Keratinocyte (primary cell): ENCODE measurements around the gene GAST. TPM values are rescaled to one million over a fixed set of nuclear protein-coding genes. Genes with fewer than 3 reads are reported as not detected.
"Not testable (repeated sequence)": the region's sequence is repeated elsewhere in the genome, so short reads cannot be mapped to it uniquely, and the experiment has no call there.

Experiments
- DNase-seq: peaks from one replicate; pipeline ENCODE4 v3.0.0-alpha.2; 2011; ENCODE audit warnings: low read depth, missing footprints, low spot score
- FAIRE-seq: peaks from 2 replicates; lab custom pipeline; 2011; peaks lifted over from hg19 to GRCh38; lab: Jason Lieb, UNC
- H2AFZ ChIP-seq: 2 replicates; pipeline ENCODE4 v1.6.0; 2012; ENCODE audit warnings: low read length, control low read depth, inconsistent platforms; ENCODE audit not compliant: control insufficient read depth
- H3K27ac ChIP-seq: 2 replicates; pipeline ENCODE4 v1.5.1; 2011; ENCODE audit warnings: low read length; ENCODE audit not compliant: control insufficient read depth, insufficient read depth
- H3K27me3 ChIP-seq: 3 replicates; pipeline ENCODE4 v1.6.0; 2011; ENCODE audit warnings: low read length; ENCODE audit not compliant: control insufficient read depth, insufficient read depth; ENCODE audit errors: extremely low read depth
- H3K36me3 ChIP-seq, 2 experiments: 2 replicates in 1 of 2; 3 replicates in 1 of 2; pipeline ENCODE4 v1.5.1; 2011; ENCODE audit warnings: low read length in 2 of 2, mild to moderate bottlenecking in 1 of 2; ENCODE audit not compliant: control insufficient read depth in 2 of 2, insufficient read depth in 2 of 2; ENCODE audit errors: extremely low read depth in 1 of 2
- H3K4me1 ChIP-seq: 3 replicates; pipeline ENCODE4 v1.5.1; 2011; ENCODE audit warnings: low read length; ENCODE audit not compliant: control insufficient read depth, insufficient read depth; ENCODE audit errors: extremely low read depth
- H3K4me2 ChIP-seq: 3 replicates; pipeline ENCODE4 v1.6.0; 2011; ENCODE audit warnings: low read depth, low read length; ENCODE audit not compliant: control insufficient read depth, insufficient read depth; ENCODE audit errors: extremely low read depth
- H3K4me3 ChIP-seq, 3 experiments: fragments of 200-600 bp in 1 of 3; sonication (generic) in 1 of 3; 2 replicates in 2 of 3; 3 replicates in 1 of 3; pipeline ENCODE4 v1.5.1; 2011 to 2016; ENCODE audit warnings: low read length in 3 of 3, mild to moderate bottlenecking in 3 of 3, control low read depth in 2 of 3, inconsistent platforms in 1 of 3, low read depth in 1 of 3, mixed read lengths in 1 of 3, mixed run types in 1 of 3, moderate library complexity in 1 of 3; ENCODE audit not compliant: control insufficient read depth in 2 of 3, insufficient read depth in 2 of 3; ENCODE audit errors: extremely low read depth in 1 of 3
- H3K79me2 ChIP-seq: 2 replicates; pipeline ENCODE4 v1.6.0; 2012; ENCODE audit warnings: low read length; ENCODE audit not compliant: control insufficient read depth, insufficient read depth
- H3K9ac ChIP-seq: 3 replicates; pipeline ENCODE4 v1.6.0; 2011; ENCODE audit warnings: low read length; ENCODE audit not compliant: control insufficient read depth, insufficient read depth; ENCODE audit errors: extremely low read depth
- H3K9me1 ChIP-seq: 3 replicates; pipeline ENCODE4 v1.6.0; 2011; ENCODE audit warnings: low read length; ENCODE audit not compliant: control insufficient read depth, insufficient read depth; ENCODE audit errors: extremely low read depth
- H3K9me3 ChIP-seq: 2 replicates; pipeline ENCODE4 v1.5.1; 2012; ENCODE audit warnings: low read depth, low read length; ENCODE audit not compliant: control insufficient read depth
- H4K20me1 ChIP-seq: 3 replicates; pipeline ENCODE4 v1.6.0; 2011; ENCODE audit warnings: low read length; ENCODE audit not compliant: control insufficient read depth, insufficient read depth; ENCODE audit errors: extremely low read depth
- CTCF ChIP-seq, 3 experiments: IDR thresholded peaks in 1 of 3; conservative IDR thresholded peaks in 1 of 3; optimal IDR thresholded peaks in 1 of 3; 2 replicates in 2 of 3; 3 replicates in 1 of 3; pipeline versions ENCODE3 to v1.5.1; 2011; ENCODE audit warnings: low read length in 3 of 3, mild to moderate bottlenecking in 3 of 3, moderate library complexity in 2 of 3, control low read depth in 1 of 3, inconsistent platforms in 1 of 3; ENCODE audit not compliant: insufficient read depth in 2 of 3; ENCODE audit errors: extremely low read depth in 1 of 3
- EZH2 ChIP-seq: IDR thresholded peaks from one replicate; pipeline ENCODE4 v1.6.1; 2012; ENCODE audit warnings: inconsistent platforms, mild to moderate bottlenecking, low read length, moderate library complexity
- dilution Hi-C: fragments of 300-500 bp; cut with MboI; formaldehyde crosslinking; loops from one replicate; pipeline ENCODE4 v1.7.0; 2020; ENCODE audit warnings: low sequenced_read_pairs; ENCODE audit not compliant: extremely low pct_ligation_motif_present
- polyA plus RNA-seq, 5 experiments: library from polyadenylated mRNA; depleted of rRNA in 3 of 5; stranded (reverse) in 3 of 5; stranded (forward) in 1 of 5; unstranded in 1 of 5; fragments of >200 nt; gene quantifications; 1 replicate in 1 of 5; 2 replicates in 3 of 5; 3 replicates in 1 of 5; pipeline versions ENCODE4 v1.2.1 to v1.2.3, GENCODE V29; 2011 to 2012; ENCODE audit warnings: missing spikeins in 2 of 5, low read depth in 1 of 5, low replicate concordance in 1 of 5

Gene GAST
- polyA plus RNA-seq, 1 donor (not counting 4 experiments of a cell fraction or from before 2014, with no cell fraction given), result 0.87 TPM

DNA sequence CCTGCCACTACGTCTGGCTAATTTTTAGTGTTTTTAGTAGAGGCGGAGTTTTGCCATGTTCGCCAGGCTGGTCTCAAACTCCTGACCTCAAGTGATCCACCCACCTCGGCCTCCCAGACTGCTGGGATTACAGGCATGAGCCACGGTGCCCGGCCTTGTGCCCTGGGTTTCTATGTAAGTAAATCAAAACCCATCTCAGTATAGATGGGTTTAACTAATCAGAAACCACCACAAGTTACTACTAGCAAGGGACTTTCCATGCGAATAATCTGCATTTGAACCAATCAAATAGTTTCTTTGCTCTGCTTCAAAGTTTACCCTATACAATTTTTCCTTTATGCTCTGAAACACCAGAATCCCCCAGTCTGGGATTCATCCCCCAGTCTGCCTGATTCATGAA is 40.0 kb upstream of the GAST start:
- H3K4me1 ChIP-seq, result peaks cover 15% of the 10 kb centered on the region
- no peak overlapping the region for H3K27ac ChIP-seq
- TF ChIP-seq CTCF (optimal IDR thresholded peaks at IDR 0.05 in 1 of 3, IDR thresholded peaks at IDR 0.05 in 1 of 3, conservative IDR thresholded peaks at IDR 0.05 in 1 of 3; ENCODE audit: extremely low read depth in 1 of 3, insufficient read depth in 2 of 3, low read length in 3 of 3), result no peak
- H3K36me3 ChIP-seq, result no peaks in the 10 kb centered on the region
- no peaks in the 10 kb centered on the region for H3K9me1 ChIP-seq
- DNase-seq (no peak), FAIRE-seq (no peak)
- H3K4me2 ChIP-seq, result no peak overlapping the region
- no peaks in the 10 kb centered on the region for H3K79me2 ChIP-seq
- no peak overlapping the region for H3K4me3 ChIP-seq
- H4K20me1 ChIP-seq, result no peaks in the 10 kb centered on the region
- no peaks in the 10 kb centered on the region for H3K9me3 ChIP-seq
- H3K9ac ChIP-seq, result no peak overlapping the region
- dilution Hi-C loops, result no loop called here
- no peaks in the 10 kb centered on the region for H3K27me3 ChIP-seq
- H2AFZ ChIP-seq, result no peak overlapping the region

DNA sequence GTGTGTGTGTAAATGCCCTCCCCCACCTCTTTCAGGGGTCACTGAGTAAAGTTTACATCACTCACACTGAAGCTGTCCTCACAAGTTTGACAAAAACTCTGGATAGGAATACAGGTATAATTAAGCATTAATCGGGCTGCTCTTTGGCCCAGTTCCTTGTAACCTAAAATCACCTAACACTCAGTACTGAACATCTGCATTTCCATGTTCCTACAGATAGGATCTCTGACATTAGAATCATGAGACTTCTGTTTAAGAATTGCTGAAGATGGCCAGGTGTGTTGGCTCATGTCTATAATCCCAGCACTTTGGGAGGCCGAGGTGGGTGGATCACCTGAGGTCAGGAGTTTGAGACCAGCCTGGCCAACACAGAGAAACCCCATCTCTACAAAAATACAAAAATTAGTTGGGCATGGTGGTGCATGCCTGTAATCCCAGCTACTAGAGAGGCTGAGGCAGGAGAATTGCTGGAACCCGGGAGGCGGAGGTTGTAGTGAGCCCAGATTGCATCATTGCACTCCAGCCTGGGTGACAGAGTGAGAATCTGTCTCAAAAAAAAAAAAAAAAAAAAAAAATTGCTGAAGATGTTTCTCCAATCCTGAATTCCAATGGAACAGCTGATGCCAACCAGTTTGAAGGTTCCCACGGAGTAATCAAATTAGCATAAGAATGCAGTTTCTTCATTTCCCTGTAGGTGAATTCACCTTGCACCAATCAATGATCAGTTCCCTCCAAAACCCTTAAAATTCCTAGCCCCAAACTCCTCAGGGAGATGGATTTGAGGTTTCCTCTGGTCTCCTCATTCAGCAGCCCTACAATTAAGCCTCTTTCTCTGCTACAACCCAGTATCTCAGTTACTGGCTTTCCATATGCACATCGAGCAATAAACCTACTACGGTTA is 36.7 kb upstream of the GAST start:
- dilution Hi-C loops, result not testable (repeated sequence)

DNA sequence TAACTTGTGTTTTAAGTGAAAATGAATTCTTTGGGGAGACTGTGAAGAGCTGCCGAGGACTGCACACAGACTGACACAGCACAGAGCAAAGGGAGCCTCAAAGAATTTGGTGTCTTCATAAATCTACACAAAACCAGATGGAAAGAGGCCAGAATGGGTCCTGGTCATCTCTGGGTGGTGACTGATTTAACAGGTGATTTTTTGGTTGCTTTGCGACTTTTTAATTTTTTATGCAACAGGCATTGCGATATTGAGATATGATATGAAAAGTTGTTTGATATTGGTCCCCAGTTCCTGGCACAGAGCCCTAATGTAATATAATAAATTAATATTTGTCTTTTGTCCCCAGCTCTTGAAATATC is 36.1 kb upstream of the GAST start:
- H3K79me2 ChIP-seq, result no peaks in the 10 kb centered on the region
- H3K36me3 ChIP-seq, result no peaks in the 10 kb centered on the region
- no peak overlapping the region for H3K4me3 ChIP-seq
- H3K27ac ChIP-seq, result no peak overlapping the region
- dilution Hi-C loops, result no loop called here
- FAIRE-seq (no peak), DNase-seq (no peak)
- no peak overlapping the region for H2AFZ ChIP-seq
- H3K9me3 ChIP-seq, result no peaks in the 10 kb centered on the region
- peaks cover 26% of the 10 kb centered on the region for H3K4me1 ChIP-seq
- no peaks in the 10 kb centered on the region for H3K27me3 ChIP-seq
- no peak for TF ChIP-seq EZH2
- TF ChIP-seq CTCF (optimal IDR thresholded peaks at IDR 0.05 in 1 of 3, IDR thresholded peaks at IDR 0.05 in 1 of 3, conservative IDR thresholded peaks at IDR 0.05 in 1 of 3; ENCODE audit: extremely low read depth in 1 of 3, insufficient read depth in 2 of 3, low read length in 3 of 3), result no peak
- H3K9ac ChIP-seq, result no peak overlapping the region
- no peaks in the 10 kb centered on the region for H3K9me1 ChIP-seq
- H4K20me1 ChIP-seq, result no peaks in the 10 kb centered on the region
- no peak overlapping the region for H3K4me2 ChIP-seq

More for the DNA sequence above, 36.7 kb upstream of the GAST start:
- H3K4me1 ChIP-seq, result peaks cover 26% of the 10 kb centered on the region
- not testable (repeated sequence) for H3K4me2 ChIP-seq, H3K9ac ChIP-seq, FAIRE-seq, H3K79me2 ChIP-seq, H3K4me3 ChIP-seq, H2AFZ ChIP-seq, H3K27me3 ChIP-seq, H3K9me1 ChIP-seq, H3K27ac ChIP-seq, H4K20me1 ChIP-seq, H3K36me3 ChIP-seq, DNase-seq, H3K9me3 ChIP-seq
